Stimulated activated effector memory CD8-positive, alpha-beta T cell treated with anti-CD3 and anti-CD28 coated beads, Interleukin-12 subunit alpha, Interleukin-12 subunit beta, amount 100 ng/mL, for 72 hours (primary cell): ENCODE results near the gene SERTAD1.

Source experiments
- ATAC-seq: fragments of 150-1000 bp; cut with Tn5 transposase; 2 replicates; pipeline ENCODE4 v1.10.0; 2021
- DNase-seq, 2 donors: peaks; one replicate each; pipeline ENCODE4 v3.0.0; 2021 to 2022; ENCODE audit warnings: low spot score in 2 of 2
- H3K27ac Mint-ChIP-seq: one replicate; pipeline ENCODE4 v1.8.0; 2022; ENCODE audit warnings: mild to moderate bottlenecking, mixed read lengths
- H3K36me3 Mint-ChIP-seq: one replicate; pipeline ENCODE4 v1.8.0; 2022; ENCODE audit warnings: mild to moderate bottlenecking, mixed read lengths
- H3K4me1 Mint-ChIP-seq: one replicate; pipeline ENCODE4 v1.8.0; 2022; ENCODE audit warnings: mixed read lengths
- H3K4me3 Mint-ChIP-seq: one replicate; pipeline ENCODE4 v1.8.0; 2022; ENCODE audit warnings: mild to moderate bottlenecking, mixed read lengths
- H3K9me3 Mint-ChIP-seq: one replicate; pipeline ENCODE4 v1.8.0; 2022; ENCODE audit warnings: mixed read lengths

Gene SERTAD1

GRCh38 chr19:40403262-40403984 lies 22.4 kb downstream of the SERTAD1 start:
- DNase-seq (peak; percentile 76 to 92), ATAC-seq (peak; percentile 77)
- no peaks in the 10 kb centered on the region for H3K9me3 Mint-ChIP-seq
- H3K4me1 Mint-ChIP-seq, result peaks cover 36% of the 10 kb centered on the region
- H3K36me3 Mint-ChIP-seq, result peaks cover 5% of the 10 kb centered on the region
- H3K27ac Mint-ChIP-seq, result no peak overlapping the region
- H3K4me3 Mint-ChIP-seq, result peak overlapping the region; percentile 79

GRCh38 chr19:40400559-40400958 lies 25.2 kb downstream of the SERTAD1 start:
- H3K27ac Mint-ChIP-seq, result no peak overlapping the region

GRCh38 chr19:40398417-40399131 lies 27.2 kb downstream of the SERTAD1 start:
- peak; percentile 51 for ATAC-seq
- peak overlapping the region; percentile 2 for H3K4me3 Mint-ChIP-seq
- H3K9me3 Mint-ChIP-seq, result no peaks in the 10 kb centered on the region
- DNase-seq, result no peak
- H3K4me1 Mint-ChIP-seq, result peaks cover 25% of the 10 kb centered on the region
- H3K27ac Mint-ChIP-seq, result no peak overlapping the region
- H3K36me3 Mint-ChIP-seq, result peaks cover 2% of the 10 kb centered on the region

More at GRCh38 chr19:40400559-40400958, 25.2 kb downstream of the SERTAD1 start:
- peaks cover 5% of the 10 kb centered on the region for H3K36me3 Mint-ChIP-seq
- no peak for ATAC-seq
- DNase-seq, result no peak
- no peaks in the 10 kb centered on the region for H3K9me3 Mint-ChIP-seq
- peaks cover 29% of the 10 kb centered on the region for H3K4me1 Mint-ChIP-seq
- no peak overlapping the region for H3K4me3 Mint-ChIP-seq

GRCh38 chr19:40397568-40397906 lies 28.3 kb downstream of the SERTAD1 start:
- ATAC-seq (no peak), DNase-seq (no peak)
- no peaks in the 10 kb centered on the region for H3K36me3 Mint-ChIP-seq
- no peaks in the 10 kb centered on the region for H3K9me3 Mint-ChIP-seq
- H3K4me1 Mint-ChIP-seq, result peaks cover 18% of the 10 kb centered on the region
- H3K4me3 Mint-ChIP-seq, result no peak overlapping the region
- H3K27ac Mint-ChIP-seq, result no peak overlapping the region

- ATAC-seq (no peak), DNase-seq (no peak)
Observed at GRCh38 chr19:40396886-40397567, 28.8 kb downstream of the SERTAD1 start.

GRCh38 chr19:40395956-40396355 lies 29.8 kb downstream of the SERTAD1 start:
- H3K4me3 Mint-ChIP-seq, result no peak overlapping the region
- H3K4me1 Mint-ChIP-seq, result peaks cover 13% of the 10 kb centered on the region
- no peaks in the 10 kb centered on the region for H3K9me3 Mint-ChIP-seq
- H3K27ac Mint-ChIP-seq, result no peak overlapping the region
- no peak for DNase-seq
- no peaks in the 10 kb centered on the region for H3K36me3 Mint-ChIP-seq
- ATAC-seq, result no peak

More at GRCh38 chr19:40396886-40397567, 28.8 kb downstream of the SERTAD1 start:
- H3K4me3 Mint-ChIP-seq, result no peak overlapping the region
- no peaks in the 10 kb centered on the region for H3K36me3 Mint-ChIP-seq
- peaks cover 18% of the 10 kb centered on the region for H3K4me1 Mint-ChIP-seq
- no peak overlapping the region for H3K27ac Mint-ChIP-seq
- H3K9me3 Mint-ChIP-seq, result no peaks in the 10 kb centered on the region

GRCh38 chr19:40394816-40395210 lies 31.0 kb downstream of the SERTAD1 start:
- Mint-ChIP-seq H3K9me3 (no peaks in the 10 kb centered on the region), H3K4me1 (peaks cover 9% of the 10 kb centered on the region), H3K27ac (no peak overlapping the region), H3K4me3 (no peak overlapping the region), H3K36me3 (no peaks in the 10 kb centered on the region)
- ATAC-seq, result no peak
- no peak for DNase-seq

GRCh38 chr19:40393894-40394815 lies 31.6 kb downstream of the SERTAD1 start:
- no peaks in the 10 kb centered on the region for H3K9me3 Mint-ChIP-seq
- ATAC-seq, result no peak
- no peak overlapping the region for H3K4me3 Mint-ChIP-seq
- peaks cover 5% of the 10 kb centered on the region for H3K4me1 Mint-ChIP-seq
- DNase-seq, result no peak
- H3K36me3 Mint-ChIP-seq, result no peaks in the 10 kb centered on the region
- H3K27ac Mint-ChIP-seq, result no peak overlapping the region

GRCh38 chr19:40392894-40393517 lies 32.8 kb downstream of the SERTAD1 start:
- H3K36me3 Mint-ChIP-seq, result no peaks in the 10 kb centered on the region
- peak overlapping the region; percentile 4 for H3K27ac Mint-ChIP-seq
- DNase-seq (no peak), ATAC-seq (peak; percentile 29)
- H3K4me3 Mint-ChIP-seq, result no peak overlapping the region
- no peaks in the 10 kb centered on the region for H3K9me3 Mint-ChIP-seq
- no peaks in the 10 kb centered on the region for H3K4me1 Mint-ChIP-seq

GRCh38 chr19:40392123-40392522 lies 33.7 kb downstream of the SERTAD1 start:
- Mint-ChIP-seq H3K36me3 (no peaks in the 10 kb centered on the region), H3K9me3 (no peaks in the 10 kb centered on the region), H3K27ac (peak overlapping the region; percentile 4), H3K4me1 (no peaks in the 10 kb centered on the region), H3K4me3 (no peak overlapping the region)
- DNase-seq (no peak), ATAC-seq (no peak)

GRCh38 chr19:40390084-40390742 lies 35.6 kb downstream of the SERTAD1 start, which contains the start of gene HIPK4:
Gene HIPK4 (minus strand): TSS chr19:40390181. CDS start chr19:40389902, 279 bp downstream.
- Mint-ChIP-seq H3K4me3 (no peak within 1 kb of the TSS), H3K27ac (no peak within 1 kb of the TSS), H3K4me1 (no peaks in the 10 kb centered on the region), H3K9me3 (no peaks in the 10 kb centered on the region), H3K36me3 (no peaks in the 10 kb centered on the region)
- ATAC-seq (no peak), DNase-seq (no peak)

GRCh38 chr19:40389404-40390083 lies 36.2 kb downstream of the SERTAD1 start:
- no peak overlapping the region for H3K27ac Mint-ChIP-seq

GRCh38 chr19:40388481-40388880 lies 37.3 kb downstream of the SERTAD1 start:
- no peaks in the 10 kb centered on the region for H3K36me3 Mint-ChIP-seq
- no peak for DNase-seq
- H3K4me3 Mint-ChIP-seq, result no peak overlapping the region
- no peak overlapping the region for H3K27ac Mint-ChIP-seq
- no peak for ATAC-seq
- no peaks in the 10 kb centered on the region for H3K9me3 Mint-ChIP-seq
- H3K4me1 Mint-ChIP-seq, result no peaks in the 10 kb centered on the region

More at GRCh38 chr19:40389404-40390083, 36.2 kb downstream of the SERTAD1 start:
- no peaks in the 10 kb centered on the region for H3K4me1 Mint-ChIP-seq
- H3K4me3 Mint-ChIP-seq, result no peak overlapping the region
- ATAC-seq, result no peak
- DNase-seq, result no peak
- H3K9me3 Mint-ChIP-seq, result no peaks in the 10 kb centered on the region
- no peaks in the 10 kb centered on the region for H3K36me3 Mint-ChIP-seq
